Measurements from ENCODE around the gene PABPN1L. TPM values are rescaled to one million over a fixed set of nuclear protein-coding genes. Genes with fewer than 3 reads are reported as not detected.

Gene PABPN1L
- total RNA-seq, 1 experiment from 2014 or later = not detected

DNA sequence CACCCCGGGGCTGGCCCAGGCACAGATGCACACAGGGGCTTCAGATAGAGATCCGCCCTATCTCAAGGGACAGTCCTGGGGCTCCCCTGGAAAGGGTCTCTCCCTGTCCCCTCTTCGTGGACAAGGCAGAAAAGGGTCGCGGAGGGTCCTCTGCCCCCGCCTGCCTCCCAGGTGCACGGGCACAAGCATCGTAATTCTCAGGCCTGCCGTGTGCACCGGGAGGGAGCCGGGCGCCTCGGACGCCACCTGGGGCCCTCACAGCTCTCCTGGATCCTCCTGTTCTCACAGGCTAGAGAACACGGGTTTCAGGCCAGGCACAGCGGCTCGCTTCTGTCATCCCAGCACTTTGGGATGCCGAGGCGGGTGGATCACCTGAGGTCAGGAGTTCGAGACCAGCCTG lies 11.9 kb upstream of the PABPN1L start:
- H3K9me3 ChIP-seq = no peaks in the 10 kb centered on the region
- H3K4me3 ChIP-seq = no peak overlapping the region
- H3K36me3 ChIP-seq = no peaks in the 10 kb centered on the region
- no peaks in the 10 kb centered on the region for H3K27me3 ChIP-seq
- DNase-seq = no peak

DNA sequence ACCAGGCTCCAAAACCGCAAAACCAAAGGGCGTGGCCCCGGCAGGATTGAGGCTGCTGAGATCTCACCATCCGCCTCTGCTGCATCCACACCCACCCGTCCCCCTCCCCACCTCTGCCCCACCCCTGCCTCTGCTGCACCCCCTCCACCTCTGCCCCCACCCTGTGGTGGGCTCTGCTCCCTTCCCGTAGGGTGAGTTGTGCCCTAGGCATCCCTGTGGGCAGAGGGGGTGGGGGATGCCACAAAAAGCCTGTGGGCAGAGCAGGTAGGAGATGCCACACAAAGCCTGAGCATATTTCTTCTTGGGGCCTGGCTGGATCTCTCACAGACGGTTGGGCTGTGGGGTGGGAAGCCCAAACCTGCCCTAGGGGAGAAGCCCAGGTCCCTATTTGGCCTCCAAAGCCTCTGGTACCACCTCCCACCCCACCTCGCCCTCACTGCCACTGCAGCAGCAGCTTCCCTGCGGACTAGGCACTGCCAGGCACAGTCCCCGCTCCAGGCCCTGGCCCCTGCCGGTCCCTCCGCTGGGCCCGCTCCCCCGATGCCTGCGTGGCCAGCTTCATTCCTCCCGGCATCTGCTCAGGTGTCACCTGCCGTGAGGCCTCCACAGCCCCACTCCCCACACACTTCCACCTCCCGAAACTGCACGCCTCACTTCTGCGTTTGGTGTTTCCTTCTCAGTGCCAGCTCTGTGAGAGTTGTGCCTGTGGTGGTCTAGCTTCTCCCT lies 11.3 kb upstream of the PABPN1L start:
- DNase-seq = no peak
- Histone ChIP-seq H3K27me3 (no peaks in the 10 kb centered on the region), H3K4me3 (no peak overlapping the region), H3K9me3 (no peaks in the 10 kb centered on the region), H3K36me3 (no peaks in the 10 kb centered on the region)

DNA sequence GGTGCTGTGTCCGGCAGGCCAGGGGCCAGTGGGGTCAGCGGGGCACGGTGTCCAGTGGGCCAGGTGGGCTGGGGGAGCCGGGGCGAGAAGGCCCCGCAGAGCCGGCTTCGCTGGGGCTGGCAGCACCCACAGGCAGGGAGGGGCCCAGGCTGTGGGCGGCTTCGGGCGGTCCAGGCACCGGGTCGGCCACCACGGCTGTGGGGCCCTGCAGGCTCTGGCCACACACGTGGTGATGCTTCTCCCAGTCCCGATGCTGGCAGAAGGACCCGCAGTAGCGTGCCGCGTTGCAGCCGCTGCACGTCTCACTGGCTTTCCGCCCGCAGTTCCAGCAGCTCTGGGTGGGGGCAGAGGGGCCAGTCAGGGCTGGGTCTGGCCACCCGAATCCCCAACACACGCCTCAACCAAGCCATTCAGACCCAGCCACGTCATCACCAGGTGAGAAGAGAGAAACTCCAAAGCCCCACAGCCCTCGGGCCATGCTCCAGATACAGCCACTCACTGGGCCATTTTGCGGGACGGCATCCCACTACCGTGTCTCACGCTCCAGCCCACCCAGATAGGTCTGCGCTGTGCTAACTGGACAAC lies 10.6 kb upstream of the PABPN1L start:
- DNase-seq = no peak
- no peaks in the 10 kb centered on the region for H3K9me3 ChIP-seq
- H3K4me3 ChIP-seq = no peak overlapping the region
- H3K36me3 ChIP-seq = no peaks in the 10 kb centered on the region
- H3K27me3 ChIP-seq = no peaks in the 10 kb centered on the region

DNA sequence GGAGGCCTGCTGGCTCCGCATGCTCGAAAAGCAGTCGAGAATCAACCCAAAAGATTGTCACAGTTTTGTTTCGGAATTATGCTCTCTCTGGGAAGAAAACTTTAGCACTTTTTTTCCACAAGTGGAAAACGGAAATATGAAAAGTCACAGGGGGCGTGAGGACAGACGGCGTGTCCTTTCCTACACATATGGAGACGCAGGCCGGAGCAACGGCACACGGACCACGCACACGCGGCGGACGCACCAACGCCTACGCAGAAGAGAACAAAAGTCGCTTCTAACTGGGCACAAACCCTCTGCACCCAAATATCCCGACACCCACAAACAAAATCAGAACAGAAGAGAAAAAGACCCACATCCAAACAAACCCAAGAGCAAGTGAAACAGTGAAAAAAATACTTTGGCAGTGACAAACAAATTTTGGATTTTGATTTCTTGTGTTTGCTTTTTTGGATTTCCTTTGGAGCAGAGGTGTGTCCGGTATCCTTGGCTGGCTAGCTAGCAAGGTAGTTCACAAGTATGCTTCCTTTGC lies 9.3 kb upstream of the PABPN1L start:
- Histone ChIP-seq H3K27me3 (no peaks in the 10 kb centered on the region), H3K9me3 (no peaks in the 10 kb centered on the region), H3K4me3 (no peak overlapping the region), H3K36me3 (no peaks in the 10 kb centered on the region)
- DNase-seq = no peak

DNA sequence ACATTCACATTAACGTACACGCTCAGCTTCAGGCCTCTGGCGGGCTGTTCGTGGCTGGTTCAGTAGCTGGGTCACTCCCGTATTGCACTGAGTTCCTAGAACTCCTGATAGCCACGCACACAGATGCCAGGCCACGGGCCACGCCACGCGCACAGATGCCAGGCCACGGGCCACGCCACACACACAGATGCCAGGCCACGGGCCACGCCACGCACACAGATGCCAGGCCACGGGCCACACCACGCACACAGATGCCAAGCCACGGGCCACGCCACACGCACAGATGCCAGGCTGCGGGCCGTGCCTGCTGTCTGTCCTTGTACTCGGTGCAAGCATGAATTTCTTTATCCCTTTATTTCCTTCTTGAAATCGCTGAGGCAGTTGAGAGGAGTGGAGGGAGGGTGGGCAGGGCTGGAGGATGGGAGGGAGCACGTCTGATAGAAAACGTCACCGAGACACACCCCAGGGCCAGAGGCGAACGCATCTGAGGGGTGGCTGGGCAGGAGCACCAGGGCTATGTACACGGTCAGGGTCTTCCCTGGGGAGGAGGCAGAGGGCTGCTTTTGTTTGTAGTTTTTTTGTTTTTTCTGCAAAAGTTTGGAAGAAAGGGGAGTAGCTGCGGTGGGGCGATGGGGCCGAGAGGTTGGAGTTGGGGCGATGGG lies 8.6 kb upstream of the PABPN1L start:
- H3K36me3 ChIP-seq = no peaks in the 10 kb centered on the region
- no peaks in the 10 kb centered on the region for H3K9me3 ChIP-seq
- no peaks in the 10 kb centered on the region for H3K27me3 ChIP-seq
- no peak overlapping the region for H3K4me3 ChIP-seq
- DNase-seq = no peak

DNA sequence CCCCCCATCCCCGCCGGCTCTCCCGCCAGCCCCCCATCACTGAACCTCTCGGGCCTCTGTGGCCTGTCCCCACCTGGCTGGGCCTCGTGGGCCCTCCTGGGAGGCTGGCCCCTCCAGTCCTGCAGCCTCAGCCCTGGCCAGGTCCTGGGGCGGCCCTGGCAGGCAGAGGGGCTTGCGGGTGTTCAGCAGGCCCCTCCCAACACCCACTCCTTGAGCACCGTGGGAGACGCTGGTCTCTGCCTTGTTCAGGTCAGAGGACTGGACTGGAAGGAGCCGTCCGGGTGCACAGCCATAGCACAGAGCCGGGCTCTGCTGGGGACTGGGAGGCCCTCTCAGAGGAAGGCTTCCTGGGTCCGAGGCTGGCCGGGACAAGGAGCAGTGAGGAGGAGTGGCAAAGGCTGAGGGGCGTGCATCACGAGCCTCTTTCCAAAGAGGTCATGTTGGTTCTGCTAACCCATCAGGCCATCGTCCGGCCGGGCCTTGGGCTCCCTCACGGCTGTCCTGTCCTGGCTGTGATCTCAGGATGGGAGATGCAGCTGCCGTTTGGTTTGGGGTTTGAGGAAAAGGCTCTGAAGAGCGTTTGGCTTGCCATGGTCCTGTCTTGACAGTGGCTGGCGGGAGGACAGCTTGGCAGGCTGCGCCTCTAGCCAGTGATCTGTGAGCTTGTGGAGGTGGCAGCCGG lies 6.3 kb upstream of the PABPN1L start:
- no peak overlapping the region for H3K4me3 ChIP-seq

DNA sequence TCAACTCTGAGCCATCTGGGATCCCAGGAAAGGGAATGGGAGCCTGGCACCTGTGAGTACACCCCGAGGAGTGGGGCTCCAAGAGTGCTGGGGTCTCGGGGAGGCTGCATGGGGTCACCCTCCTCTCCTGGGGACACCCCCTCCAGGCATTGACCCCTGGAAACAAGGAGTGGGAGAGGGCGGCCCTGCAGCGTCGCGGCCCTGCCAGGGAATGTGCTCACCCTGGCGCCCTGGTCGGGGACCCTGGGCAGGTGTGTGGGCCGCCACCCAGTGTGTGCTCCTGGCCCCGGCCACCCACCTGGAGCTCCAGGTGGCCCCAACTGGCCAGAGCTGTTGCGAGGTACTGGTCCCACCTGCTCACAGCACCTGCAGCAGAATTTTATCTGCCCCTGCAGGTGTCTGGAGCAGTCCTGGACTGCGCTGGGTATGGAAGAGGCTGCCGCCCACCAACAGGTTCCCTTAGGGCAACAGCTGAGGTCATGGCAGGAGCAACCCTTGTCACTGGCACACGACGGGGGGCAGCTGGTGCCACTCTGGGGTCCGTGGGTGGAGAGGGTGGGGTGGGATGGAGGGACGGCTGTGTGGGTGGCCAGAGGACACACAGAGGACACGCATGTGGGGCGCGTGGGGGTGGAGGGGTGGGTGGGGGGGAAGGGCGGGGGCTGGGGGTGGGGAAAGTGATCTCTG lies 5.4 kb upstream of the PABPN1L start:
- Histone ChIP-seq H3K27me3 (no peaks in the 10 kb centered on the region), H3K4me3 (no peak overlapping the region), H3K36me3 (no peaks in the 10 kb centered on the region), H3K9me3 (no peaks in the 10 kb centered on the region)
- DNase-seq = no peak

More for the DNA sequence above, 6.3 kb upstream of the PABPN1L start:
- Histone ChIP-seq H3K36me3 (no peaks in the 10 kb centered on the region), H3K27me3 (no peaks in the 10 kb centered on the region), H3K9me3 (no peaks in the 10 kb centered on the region)
- no peak for DNase-seq

DNA sequence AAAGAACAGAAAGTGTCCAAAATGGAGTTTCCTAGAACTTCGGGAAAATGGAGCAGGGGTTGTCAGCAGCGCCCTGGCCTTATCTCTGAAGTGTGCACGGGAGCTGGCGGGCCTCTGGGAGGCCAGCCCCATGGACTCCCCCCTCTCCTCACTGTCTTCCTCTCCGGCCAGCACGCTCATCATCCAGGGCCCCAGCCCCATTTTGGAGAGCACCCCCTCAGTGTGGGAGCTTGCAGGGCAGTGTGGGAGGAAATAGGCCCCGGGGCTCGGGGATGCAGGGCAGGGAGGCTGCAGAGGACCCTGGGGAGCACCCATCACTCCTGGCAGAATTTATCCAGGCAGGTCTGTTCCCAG lies 4.9 kb upstream of the PABPN1L start:
- Histone ChIP-seq H3K27me3 (no peaks in the 10 kb centered on the region), H3K36me3 (no peaks in the 10 kb centered on the region)
- DNase-seq = no peak

DNA sequence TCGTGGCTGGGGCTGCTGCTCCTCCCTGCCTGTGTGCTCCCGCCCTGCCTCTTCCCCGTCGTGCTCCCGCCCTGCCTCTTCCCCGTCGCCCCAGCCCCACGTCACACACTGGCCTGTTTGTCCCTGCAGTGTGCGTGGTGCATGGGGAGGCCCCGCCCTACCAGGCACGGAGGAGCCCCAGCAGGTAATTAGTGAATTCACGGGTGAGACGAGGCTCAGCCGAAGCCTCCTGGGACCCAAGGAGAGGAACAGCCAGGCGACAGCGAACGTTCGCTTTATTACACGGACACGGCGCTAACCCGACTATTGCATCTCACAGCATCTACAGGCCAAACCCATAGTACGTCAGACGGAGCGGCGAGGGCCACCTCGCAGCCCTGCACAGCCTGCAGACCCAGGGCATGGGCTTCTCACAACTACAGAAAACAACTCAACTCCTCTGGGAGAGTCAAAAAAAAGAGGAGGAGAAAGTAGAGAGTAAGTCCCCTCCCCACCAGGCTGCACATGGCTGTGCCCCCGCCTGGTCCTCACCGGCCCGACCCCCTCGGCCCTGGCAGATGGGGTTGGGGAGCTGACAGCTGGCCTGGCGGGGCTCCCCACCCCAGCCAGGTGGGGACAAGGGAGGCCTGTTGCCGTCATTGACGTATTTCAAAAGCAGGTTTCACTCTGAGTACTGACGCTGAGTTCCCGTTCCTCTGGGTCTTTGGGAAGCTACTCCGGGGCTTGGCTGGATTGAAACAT lies 4.3 kb upstream of the PABPN1L start:
- no peaks in the 10 kb centered on the region for H3K36me3 ChIP-seq
- H3K27me3 ChIP-seq = no peaks in the 10 kb centered on the region
- no peak overlapping the region for H3K4me3 ChIP-seq
- DNase-seq = no peak
- H3K9me3 ChIP-seq = no peaks in the 10 kb centered on the region

More for the DNA sequence above, 4.9 kb upstream of the PABPN1L start:
- H3K4me3 ChIP-seq = no peak overlapping the region
- H3K9me3 ChIP-seq = no peaks in the 10 kb centered on the region

DNA sequence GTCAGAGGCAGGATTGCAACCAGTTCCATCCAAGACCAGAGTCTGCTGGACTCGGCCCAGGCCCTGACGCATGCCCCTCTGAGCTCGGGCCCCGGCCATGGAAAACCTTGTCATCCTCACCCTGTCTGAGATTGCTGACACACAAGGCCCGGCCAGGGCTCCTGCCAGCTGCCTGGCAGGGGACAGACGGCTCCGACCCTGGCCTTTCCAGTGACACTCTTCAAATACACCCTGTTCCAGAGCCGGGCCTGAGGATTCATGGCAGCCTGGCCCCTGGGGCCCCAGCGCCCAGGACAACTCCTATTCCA lies 3.2 kb upstream of the PABPN1L start:
- H3K27me3 ChIP-seq = no peaks in the 10 kb centered on the region

DNA sequence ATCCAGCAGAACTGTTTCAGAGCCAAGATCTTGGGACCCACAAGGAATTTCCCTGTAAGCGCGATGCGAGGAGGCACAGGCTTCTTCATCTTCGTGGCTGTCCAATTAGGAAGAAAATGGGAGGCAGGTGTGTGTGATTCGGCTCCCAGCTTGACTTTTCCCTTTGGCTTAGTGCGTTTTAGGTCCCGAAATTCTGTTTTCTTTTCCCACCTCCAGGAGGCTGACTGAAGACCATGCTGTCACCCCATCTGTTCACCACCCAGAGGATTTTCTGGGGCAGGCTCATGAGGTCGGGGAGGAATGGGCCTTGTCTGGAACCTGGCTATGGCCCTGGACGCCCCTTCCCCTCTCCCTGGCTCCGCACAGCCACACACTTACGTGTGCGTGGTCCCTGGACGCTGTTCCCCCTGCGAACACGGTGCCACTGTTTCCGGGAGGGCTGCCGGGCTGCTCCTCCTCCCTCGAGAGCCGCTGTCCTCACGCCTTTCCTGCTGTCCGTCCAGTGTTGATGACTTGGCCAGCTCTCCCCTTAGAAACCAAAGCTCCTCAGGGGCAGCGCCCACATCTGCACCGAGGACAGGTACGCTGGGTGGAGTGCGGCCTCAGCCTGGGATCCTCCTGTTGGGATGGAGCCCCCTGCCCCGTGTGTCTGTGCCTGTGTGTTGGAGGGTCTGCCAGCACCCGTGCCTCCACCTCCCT lies 2.7 kb upstream of the PABPN1L start:
- Histone ChIP-seq H3K27me3 (no peaks in the 10 kb centered on the region), H3K9me3 (no peaks in the 10 kb centered on the region), H3K4me3 (no peak overlapping the region), H3K36me3 (no peaks in the 10 kb centered on the region)
- no peak for DNase-seq

More for the DNA sequence above, 3.2 kb upstream of the PABPN1L start:
- H3K9me3 ChIP-seq = no peaks in the 10 kb centered on the region
- DNase-seq = peak; percentile 17
- H3K4me3 ChIP-seq = no peak overlapping the region
- H3K36me3 ChIP-seq = no peaks in the 10 kb centered on the region

DNA sequence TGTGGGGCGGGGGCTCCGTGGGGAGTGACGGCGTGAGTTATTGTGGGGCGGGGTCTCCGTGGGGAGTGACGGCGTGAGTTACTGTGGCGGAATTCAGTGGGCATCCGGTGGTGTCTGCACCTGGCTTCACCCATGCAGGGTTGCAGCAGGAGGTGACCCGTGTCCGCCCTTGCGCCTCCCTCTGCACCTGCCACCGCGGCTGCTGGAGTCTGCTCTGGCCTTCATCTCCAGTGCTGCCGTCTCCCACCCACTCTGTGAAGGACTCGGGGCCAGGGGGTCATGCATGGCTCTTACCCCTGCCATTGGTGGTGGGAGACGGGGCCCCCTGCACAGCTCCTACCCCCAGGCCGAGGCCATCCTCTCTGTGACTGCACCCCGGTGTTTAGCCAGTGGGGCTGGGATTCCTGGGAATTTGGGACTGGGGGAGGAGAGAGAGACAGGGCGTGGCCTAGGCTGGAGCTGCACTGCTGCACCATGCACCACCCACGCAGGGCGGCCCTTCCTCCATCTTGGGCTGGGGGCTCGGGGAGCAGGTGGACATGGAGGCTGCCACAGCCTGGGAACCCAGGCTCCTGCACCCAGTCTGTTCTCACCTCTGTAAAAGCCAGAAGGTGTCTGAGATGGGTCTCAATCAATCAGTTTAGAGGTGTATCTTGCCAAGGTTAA lies 1.3 kb upstream of the PABPN1L start:
- Histone ChIP-seq H3K4me3 (no peak overlapping the region), H3K27me3 (no peaks in the 10 kb centered on the region), H3K36me3 (no peaks in the 10 kb centered on the region), H3K9me3 (no peaks in the 10 kb centered on the region)
- no peak for DNase-seq

DNA sequence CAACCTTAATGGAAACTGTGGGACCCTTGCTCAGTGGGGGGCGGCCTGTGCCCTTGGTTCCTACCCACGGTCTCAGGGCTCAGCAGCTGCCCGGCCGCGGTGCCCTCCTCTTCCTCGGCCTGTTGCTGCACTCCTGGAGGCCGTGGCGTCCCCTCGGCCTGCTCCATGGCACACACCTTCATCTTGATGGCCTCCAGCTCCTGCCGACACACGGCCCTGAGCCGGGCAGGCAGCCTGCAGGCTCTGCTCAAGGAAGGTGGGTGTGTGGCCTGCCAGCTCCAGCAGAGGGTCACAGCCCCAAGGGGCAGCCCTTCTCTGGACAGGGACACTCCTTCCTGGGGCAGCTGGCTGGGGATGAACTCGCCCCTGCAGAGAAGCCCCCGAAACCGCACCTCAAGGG lies 718 bp downstream of the PABPN1L start:
- Histone ChIP-seq H3K36me3 (no peaks in the 10 kb centered on the region), H3K4me3 (no peak overlapping the region), H3K9me3 (no peaks in the 10 kb centered on the region), H3K27me3 (no peaks in the 10 kb centered on the region)
- DNase-seq = no peak

DNA sequence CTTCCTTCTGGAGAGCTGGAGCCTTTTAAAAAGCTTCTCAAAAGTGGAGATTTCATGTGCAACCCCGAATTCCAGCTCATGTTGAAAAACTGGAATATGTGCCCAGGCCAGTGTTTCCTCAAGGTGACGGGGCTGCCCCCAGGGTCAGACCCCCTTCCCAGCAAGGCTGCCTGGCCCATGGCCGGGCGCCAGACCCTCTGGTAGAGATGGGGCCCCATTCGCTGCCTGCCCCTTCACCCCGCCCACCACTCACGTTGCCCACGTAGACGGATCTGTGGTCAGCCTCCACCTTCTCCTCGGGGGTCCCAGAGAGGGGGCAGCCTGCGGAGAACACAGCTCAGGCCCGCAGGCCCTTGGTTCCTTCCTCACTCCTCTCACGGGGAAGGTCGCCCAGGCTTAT lies 1.1 kb downstream of the PABPN1L start:
- Histone ChIP-seq H3K9me3 (no peaks in the 10 kb centered on the region), H3K27me3 (no peaks in the 10 kb centered on the region), H3K4me3 (no peak overlapping the region), H3K36me3 (no peaks in the 10 kb centered on the region)
- DNase-seq = no peak

DNA sequence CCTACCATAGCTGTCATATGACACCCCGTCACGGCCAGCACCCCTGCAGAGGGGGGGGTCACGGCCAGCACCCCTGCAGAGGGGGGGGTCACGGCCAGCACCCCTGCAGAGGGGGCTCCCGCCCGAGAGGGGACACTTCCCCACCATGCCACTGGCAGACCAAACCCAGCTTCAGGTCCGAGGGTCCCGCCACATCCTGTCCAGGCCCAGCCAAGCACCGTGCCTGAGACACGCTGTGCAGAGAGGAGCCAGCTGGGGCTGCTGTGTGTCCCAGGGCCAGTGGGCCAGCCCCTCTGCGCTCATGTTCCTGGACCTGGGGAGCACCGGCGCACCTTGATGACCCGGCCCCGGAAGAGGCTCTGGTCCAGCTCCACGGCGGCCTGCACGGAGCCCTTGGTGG lies 1.9 kb downstream of the PABPN1L start:
- H3K4me3 ChIP-seq = no peak overlapping the region
- no peak for DNase-seq
- no peaks in the 10 kb centered on the region for H3K27me3 ChIP-seq
- no peaks in the 10 kb centered on the region for H3K9me3 ChIP-seq
- no peaks in the 10 kb centered on the region for H3K36me3 ChIP-seq

Data from MG63 (cell line).